H1 (cell line): ENCODE results near the gene NOL4L. TPM values are rescaled to one million over a fixed set of nuclear protein-coding genes. Genes with fewer than 3 reads are reported as not detected.

Experiments used
- CTCF ChIA-PET: fragments of 300-600 bp; sonication (Branson Sonifier 250); formaldehyde crosslinking; loops from one replicate; lab custom pipeline; 2021; ENCODE audit not compliant: partially characterized antibody; lab: Charles Lee
- POLR2A ChIA-PET: fragments of 300-600 bp; sonication (Branson Sonifier 250); formaldehyde crosslinking; loops from one replicate; lab custom pipeline; 2021; ENCODE audit warnings: inconsistent platforms; ENCODE audit not compliant: partially characterized antibody; lab: Charles Lee
- DNase-seq, 2 experiments: peaks; one replicate each; pipeline versions ENCODE4 v3.0.0 to v3.0.0-alpha.2; 2010 to 2022; ENCODE audit warnings: low spot score in 2 of 2, low read depth in 1 of 2, mixed read lengths in 1 of 2
- FAIRE-seq: peaks from 2 replicates; lab custom pipeline; 2011; peaks lifted over from hg19 to GRCh38; lab: Jason Lieb, UNC
- H2AFZ ChIP-seq: 2 replicates; pipeline ENCODE4 v1.8.1; 2012; ENCODE audit warnings: low read length, inconsistent platforms
- H2AK5ac ChIP-seq: 2 replicates; pipeline ENCODE4 v1.6.1; 2013; ENCODE audit warnings: low read depth, low read length
- H2BK120ac ChIP-seq: replicated peaks from 2 replicates; pipeline ENCODE3; 2013; ENCODE audit warnings: low read depth, low read length, inconsistent platforms
- H2BK12ac ChIP-seq: 2 replicates; pipeline ENCODE4 v1.6.1; 2013; ENCODE audit warnings: low read depth, low read length
- H2BK15ac ChIP-seq: 2 replicates; pipeline ENCODE4 v1.6.1; 2013; ENCODE audit warnings: low read length
- H2BK20ac ChIP-seq: 2 replicates; pipeline ENCODE4 v1.6.1; 2013; ENCODE audit warnings: low read length
- H2BK5ac ChIP-seq: 2 replicates; pipeline ENCODE4 v1.6.1; 2013; ENCODE audit warnings: low read depth, low read length
- H3K14ac ChIP-seq: 2 replicates; pipeline ENCODE4 v1.6.1; 2013; ENCODE audit warnings: inconsistent platforms; ENCODE audit not compliant: insufficient read length
- H3K18ac ChIP-seq: 2 replicates; pipeline ENCODE4 v1.6.1; 2013; ENCODE audit warnings: low read length; ENCODE audit errors: extremely low read depth
- H3K23ac ChIP-seq: 2 replicates; pipeline ENCODE4 v1.6.1; 2013; ENCODE audit warnings: inconsistent platforms; ENCODE audit not compliant: insufficient read length
- H3K23me2 ChIP-seq: 2 replicates; pipeline ENCODE4 v1.6.1; 2013; ENCODE audit warnings: low read depth, low read length
- H3K27ac ChIP-seq: 2 replicates; pipeline ENCODE4 v1.6.1; 2011; ENCODE audit warnings: low read depth, low read length, inconsistent platforms
- H3K27me3 ChIP-seq, 4 experiments: replicated peaks in 1 of 4; 1 replicate in 1 of 4; 2 replicates in 3 of 4; pipeline versions ENCODE4 v1.6.1 to v1.8.1; 2011 to 2013; ENCODE audit warnings: low read length in 3 of 4, mild to moderate bottlenecking in 3 of 4, inconsistent platforms in 2 of 4, mixed read lengths in 2 of 4, moderate library complexity in 1 of 4; ENCODE audit not compliant: control insufficient read depth in 3 of 4, insufficient read depth in 3 of 4; ENCODE audit errors: extremely low read depth in 1 of 4
- H3K36me3 ChIP-seq, 4 experiments: 2 replicates each; pipeline versions ENCODE4 v1.6.1 to v1.8.1; 2011 to 2013; ENCODE audit warnings: mild to moderate bottlenecking in 4 of 4, low read length in 3 of 4, moderate library complexity in 2 of 4, control low read depth in 1 of 4, inconsistent platforms in 1 of 4; ENCODE audit not compliant: insufficient read depth in 4 of 4, control insufficient read depth in 2 of 4
- H3K4ac ChIP-seq: replicated peaks from 2 replicates; pipeline ENCODE3; 2013; ENCODE audit warnings: low read length, low read depth, mixed read lengths, inconsistent platforms; ENCODE audit not compliant: insufficient read length
- H3K4me1 ChIP-seq, 4 experiments: replicated peaks in 1 of 4; 1 replicate in 1 of 4; 2 replicates in 3 of 4; pipeline versions ENCODE4 v1.6.1 to v1.8.1; 2011 to 2013; ENCODE audit warnings: low read length in 3 of 4, inconsistent platforms in 2 of 4, mixed read lengths in 1 of 4; ENCODE audit not compliant: insufficient read depth in 4 of 4, control insufficient read depth in 3 of 4
- H3K4me2 ChIP-seq, 2 experiments: 2 replicates each; pipeline versions ENCODE4 v1.6.1 to v1.8.1; 2011 to 2013; ENCODE audit warnings: low read depth in 2 of 2, low read length in 2 of 2, control low read depth in 1 of 2, inconsistent platforms in 1 of 2, mild to moderate bottlenecking in 1 of 2; ENCODE audit not compliant: insufficient read depth in 1 of 2
- H3K4me3 ChIP-seq, 4 experiments: fragments of 200-600, 300-600 bp in 1 of 4; sonication (generic), shearing (Covaris generic), sonication (Bioruptor Twin) in 1 of 4; 2 replicates each; pipeline versions ENCODE4 v1.5.1 to v1.8.1; 2011 to 2016; ENCODE audit warnings: low read length in 4 of 4, low read depth in 3 of 4, control low read depth in 2 of 4, inconsistent platforms in 2 of 4, mild to moderate bottlenecking in 2 of 4, mixed read lengths in 1 of 4, moderate library complexity in 1 of 4; ENCODE audit not compliant: insufficient read depth in 2 of 4; ENCODE audit errors: extremely low read depth in 1 of 4
- H3K56ac ChIP-seq: replicated peaks from 2 replicates; pipeline ENCODE3; 2013; ENCODE audit warnings: low read depth, mild to moderate bottlenecking, mixed read lengths, low read length, inconsistent platforms; ENCODE audit not compliant: insufficient read length
- H3K79me1 ChIP-seq: 2 replicates; pipeline ENCODE4 v1.6.1; 2013; ENCODE audit warnings: low read depth, low read length, control low read depth
- H3K79me2 ChIP-seq, 2 experiments: 2 replicates each; pipeline versions ENCODE4 v1.6.1 to v1.8.1; 2012 to 2013; ENCODE audit warnings: low read length in 2 of 2, mild to moderate bottlenecking in 2 of 2, inconsistent platforms in 1 of 2; ENCODE audit not compliant: insufficient read depth in 2 of 2, control insufficient read depth in 1 of 2
- H3K9ac ChIP-seq, 4 experiments: replicated peaks in 1 of 4; 1 replicate in 1 of 4; 2 replicates in 3 of 4; pipeline versions ENCODE4 v1.6.1 to v1.8.1; 2011 to 2013; ENCODE audit warnings: low read depth in 3 of 4, low read length in 3 of 4, control low read depth in 2 of 4, mild to moderate bottlenecking in 2 of 4, moderate library complexity in 2 of 4, inconsistent platforms in 1 of 4; ENCODE audit errors: extremely low read depth in 1 of 4
- H3K9me3 ChIP-seq, 2 experiments: 2 replicates each; pipeline versions ENCODE4 v1.6.1 to v1.8.1; 2012 to 2013; ENCODE audit warnings: mild to moderate bottlenecking in 2 of 2, moderate library complexity in 2 of 2, control low read depth in 1 of 2, inconsistent platforms in 1 of 2, low read depth in 1 of 2, low read length in 1 of 2, mixed read lengths in 1 of 2; ENCODE audit not compliant: insufficient read depth in 2 of 2
- H4K20me1 ChIP-seq, 2 experiments: replicated peaks in 1 of 2; 2 replicates each; pipeline versions ENCODE3 to v1.8.1; 2011 to 2013; ENCODE audit warnings: inconsistent platforms in 2 of 2, low read length in 2 of 2, mild to moderate bottlenecking in 1 of 2; ENCODE audit not compliant: insufficient read depth in 2 of 2, control insufficient read depth in 1 of 2
- H4K5ac ChIP-seq: 2 replicates; pipeline ENCODE4 v1.6.1; 2013; ENCODE audit warnings: low read length, low read depth, mixed read lengths, inconsistent platforms; ENCODE audit not compliant: insufficient read length
- H4K8ac ChIP-seq: 2 replicates; pipeline ENCODE4 v1.8.0; 2013; ENCODE audit warnings: mild to moderate bottlenecking, moderate library complexity, low read length, inconsistent platforms; ENCODE audit not compliant: insufficient read depth; ENCODE audit errors: extremely low read depth
- H4K91ac ChIP-seq: replicated peaks from 2 replicates; pipeline ENCODE3; 2013; ENCODE audit warnings: low read length, mixed read lengths, inconsistent platforms; ENCODE audit not compliant: insufficient read length
- CREB1 ChIP-seq: IDR thresholded peaks from 2 replicates; pipeline ENCODE4 v1.6.1; 2012; ENCODE audit warnings: inconsistent platforms
- KDM4A ChIP-seq: IDR thresholded peaks from one replicate; pipeline ENCODE4 v1.7.1; 2012; ENCODE audit warnings: low read depth, mild to moderate bottlenecking, moderate library complexity, low read length, inconsistent platforms; ENCODE audit not compliant: severe bottlenecking
- MAX ChIP-seq: IDR thresholded peaks from 2 replicates; pipeline ENCODE4 v1.6.1; 2012; ENCODE audit warnings: inconsistent platforms
- NANOG ChIP-seq: IDR thresholded peaks from 2 replicates; pipeline ENCODE4 v1.6.1; 2011; ENCODE audit warnings: low read length, low read depth, mild to moderate bottlenecking, inconsistent platforms; ENCODE audit not compliant: insufficient read depth, poor library complexity, severe bottlenecking
- PHF8 ChIP-seq: fragments of 200-600 bp; sonication (generic); conservative IDR thresholded peaks from 2 replicates; pipeline ENCODE4 v1.7.1; 2012; ENCODE audit warnings: low read depth, mild to moderate bottlenecking, inconsistent platforms, low read length, moderate library complexity
- POLR2A ChIP-seq, 2 experiments: IDR thresholded peaks; 1 replicate in 1 of 2; 2 replicates in 1 of 2; pipeline ENCODE4 v1.6.1; 2011; ENCODE audit warnings: low read depth in 2 of 2, low read length in 2 of 2, mild to moderate bottlenecking in 2 of 2; ENCODE audit errors: control extremely low read depth in 1 of 2
- RFX5 ChIP-seq: IDR thresholded peaks from 2 replicates; pipeline ENCODE4 v1.6.1; 2011; ENCODE audit warnings: low read depth, low read length, improper control_type of control experiment, borderline replicate concordance
- SP4 ChIP-seq: IDR thresholded peaks from 2 replicates; pipeline ENCODE4 v1.6.1; 2012; ENCODE audit warnings: low read length, inconsistent platforms
- WGBS, 2 experiments: shearing (Covaris generic) in 1 of 2; methylation state at CpG; one replicate each; pipeline versions ENCODE4 v1.1.6 to v1.1.7; 2013 to 2015; ENCODE audit warnings: low lambda C conversion rate in 2 of 2, mixed read lengths in 2 of 2, inconsistent platforms in 1 of 2, low coverage in 1 of 2, missing lambda C conversion rate in 1 of 2; ENCODE audit not compliant: insufficient replicate concordance in 2 of 2, insufficient coverage in 1 of 2, insufficient read length in 1 of 2; ENCODE audit errors: extremely low coverage in 1 of 2, missing lambda C conversion rate in 1 of 2; 5-methylcytosine and 5-hydroxymethylcytosine counted together
- polyA plus RNA-seq, 7 experiments: library from polyadenylated mRNA; depleted of rRNA in 3 of 7; stranded (reverse) in 5 of 7; unstranded in 2 of 7; fragments of >200 nt in 5 of 7; fragments of 200-250 nt in 2 of 7; gene quantifications; 1 replicate in 5 of 7; 2 replicates in 1 of 7; 4 replicates in 1 of 7; pipeline versions ENCODE4 v1.2.1 to v1.2.3, GENCODE V29; 2011 to 2013; ENCODE audit warnings: missing spikeins in 2 of 7, mixed read lengths in 2 of 7
- total RNA-seq: library from RNA; stranded (reverse); fragmentation: NEBNext Ultra II Directional; extraction: Animal tissue kit (Norgen Biotek cat#: 25700); gene quantifications from 2 replicates; pipeline ENCODE4 v1.2.1, GENCODE V29; 2021

NOL4L gene
- total and polyA plus RNA-seq, 2 of the 8 experiments (the other 6 are each of a cell fraction or from before 2014, with no cell fraction given), result 15.3 to 23.7 TPM

DNA sequence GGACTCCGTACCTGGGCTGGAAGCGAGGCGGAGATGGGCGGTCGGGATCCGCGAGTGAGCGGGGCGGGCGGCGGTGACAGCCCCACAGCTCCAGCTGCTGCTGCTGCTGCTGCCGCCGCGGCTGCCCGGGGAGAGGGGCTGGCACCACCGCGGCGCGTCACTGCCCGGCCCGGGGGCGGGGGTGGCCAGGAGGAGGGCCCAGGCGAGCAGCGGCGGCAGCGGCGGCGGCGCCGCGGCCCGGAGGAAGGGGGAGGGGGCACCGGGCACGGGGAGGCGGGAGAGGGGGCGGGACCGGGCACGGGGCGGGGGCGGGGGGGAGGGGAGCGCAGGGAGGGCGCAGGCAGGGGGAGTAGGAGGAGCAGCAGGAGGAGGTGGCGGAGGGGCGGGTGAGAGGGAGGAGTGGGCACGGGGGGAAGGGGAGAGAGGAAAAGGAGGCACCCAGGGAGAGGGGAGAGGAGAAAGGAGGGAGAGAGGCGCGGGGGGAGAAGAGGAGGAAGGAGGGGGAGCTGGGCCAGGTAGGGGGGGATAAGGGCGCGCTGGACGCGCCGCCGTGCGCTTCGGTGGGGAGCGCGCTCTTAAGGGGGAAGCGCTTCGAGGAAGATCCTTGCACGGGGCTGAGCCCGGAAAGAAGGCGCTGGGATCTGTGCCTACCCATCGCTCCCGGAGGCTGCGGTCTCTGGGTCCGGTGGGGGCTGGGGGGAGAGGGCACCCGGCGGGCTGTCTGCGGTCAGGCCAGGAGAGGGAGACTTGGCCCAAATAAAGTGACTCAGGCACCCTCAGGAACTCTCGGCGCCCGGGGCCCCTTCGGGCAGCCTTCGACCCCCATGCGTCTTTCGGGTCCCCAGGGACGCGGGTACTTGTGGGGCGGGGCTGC, 101.5 kb downstream of the NOL4L start:
- Histone ChIP-seq H3K4me2 (peak overlapping the region; percentile 80 to 94), H2BK12ac (no peak overlapping the region), H3K23ac (no peak overlapping the region), H3K9ac (peak overlapping the region; percentile 44 to 80 (median 70)), H2AFZ (no peak overlapping the region), H3K36me3 (no peaks in the 10 kb centered on the region), H3K79me2 (peaks cover 17 to 35% of the 10 kb centered on the region in 2 experiments), H4K20me1 (peaks cover 10 to 22% of the 10 kb centered on the region in 2 experiments), H2AK5ac (no peak overlapping the region), H3K79me1 (peaks cover 8% of the 10 kb centered on the region), H3K4me3 (peak overlapping the region; percentile 61 to 90 (median 80)), H3K27me3 (no peaks in the 10 kb centered on the region), H3K27ac (peak overlapping the region; percentile 81), H4K5ac (peak overlapping the region; percentile 70), H4K91ac (peak overlapping the region; percentile 52), H3K4me1 (peaks cover 11 to 16% (median 15%) of the 10 kb centered on the region in 4 experiments), H2BK5ac (peak overlapping the region; percentile 91; the same call in 1 of the 2 replicates), H3K56ac (peak overlapping the region; percentile 73), H3K9me3 (peaks cover 0 to 4% of the 10 kb centered on the region in 2 experiments; a peak in 1 of 4 replicates), H3K14ac (no peak overlapping the region), H2BK120ac (no peak overlapping the region), H2BK20ac (no peak overlapping the region), H3K4ac (no peak overlapping the region), H3K18ac (peak overlapping the region; percentile 95), H2BK15ac (no peak overlapping the region), H4K8ac (peak overlapping the region; percentile 87), H3K23me2 (peaks cover 8% of the 10 kb centered on the region; the same call in 1 of the 2 replicates)
- CTCF ChIA-PET, result interaction anchor here (0.8 to 1.7 kb wide), 3 partner anchors 11 to 39 kb away, joined by 3 to 4 read pairs (median 4); no protein-coding TSS in a partner anchor
- POLR2A ChIA-PET, result interaction anchor here (0.6 to 2.9 kb wide), 8 partner anchors 8 to 120 kb away, joined by 3 to 9 read pairs (median 5); no protein-coding TSS in a partner anchor
- WGBS, 2 experiments, result 4% methylated on average over 22 of the region's 79 CpGs; no CpG with 5 or more reads in 1 of the 2 experiments
- DNase-seq, result peak in 1 of 2 experiments; percentile 84
- FAIRE-seq, result no peak
- TF ChIP-seq KDM4A (peak; percentile 36), NANOG (no peak), SP4 (no peak), POLR2A (IDR thresholded peaks at IDR 0.05; ENCODE audit: control extremely low read depth in 1 of 2, low read depth in 2 of 2, low read length in 2 of 2) (peak in 1 of 2 experiments; percentile 76; a peak in 1 of 3 replicates), CREB1 (0 out of 2 replicates have a peak, but pooled peaks have one; percentile 27), MAX (no peak), PHF8 (peak; percentile 24), RFX5 (no peak)
